IMR-90 (cell line): ENCODE data around the gene SAMHD1. TPM values are rescaled to one million over a fixed set of nuclear protein-coding genes. Genes with fewer than 3 reads are reported as not detected.

Experiments used
- ATAC-seq: fragments of 200-7000 bp; cut with Tn5 transposase; 2 replicates; pipeline ENCODE4 v1.9.1; 2020; ENCODE audit warnings: low read depth, mild to moderate bottlenecking, moderate library complexity
- BruUV-seq: library from RNA; stranded (reverse); fragments of 400-500 nt; replicated peaks from 2 replicates; lab custom pipeline; 2021; lab: Mats Ljungman, UMichigan
- CTCF ChIA-PET: fragments of 300-600 bp; formaldehyde crosslinking; extraction: SDS; loops from one replicate; lab custom pipeline; 2021; ENCODE audit warnings: antibody characterized with exemption; lab: Yijun Ruan, JAX
- POLR2A ChIA-PET: fragments of 300-600 bp; sonication (Branson Sonifier 250); formaldehyde crosslinking; loops from one replicate; lab custom pipeline; 2022; ENCODE audit warnings: antibody characterized with exemption; ENCODE audit not compliant: unreplicated experiment; lab: Charles Lee
- DNase-seq: peaks from one replicate; pipeline ENCODE4 v3.0.0; 2013
- H2AFZ ChIP-seq: replicated peaks from 2 replicates; pipeline ENCODE3; 2013; ENCODE audit warnings: low read length, mild to moderate bottlenecking; ENCODE audit not compliant: poor library complexity
- H2AK5ac ChIP-seq: 2 replicates; pipeline ENCODE4 v1.6.1; 2013; ENCODE audit warnings: low read depth, low read length, inconsistent platforms
- H2AK9ac ChIP-seq: replicated peaks from 2 replicates; pipeline ENCODE3; 2013; ENCODE audit warnings: mild to moderate bottlenecking, low read depth, low read length, moderate library complexity; ENCODE audit not compliant: poor library complexity
- H2BK120ac ChIP-seq: 2 replicates; pipeline ENCODE4 v1.6.1; 2013; ENCODE audit warnings: low read depth, low read length, inconsistent platforms
- H2BK15ac ChIP-seq: 3 replicates; pipeline ENCODE4 v1.6.1; 2013; ENCODE audit warnings: low read depth, low read length, inconsistent platforms
- H2BK20ac ChIP-seq: 2 replicates; pipeline ENCODE4 v1.6.1; 2013; ENCODE audit warnings: low read depth, mild to moderate bottlenecking, inconsistent platforms, low read length, moderate library complexity
- H2BK5ac ChIP-seq: 2 replicates; pipeline ENCODE4 v1.6.1; 2013; ENCODE audit warnings: mild to moderate bottlenecking, low read depth, low read length, inconsistent platforms; ENCODE audit not compliant: poor library complexity, severe bottlenecking
- H3K14ac ChIP-seq: replicated peaks from 2 replicates; pipeline ENCODE4 v1.6.1; 2013; ENCODE audit warnings: low read depth, low read length, inconsistent platforms
- H3K18ac ChIP-seq: 2 replicates; pipeline ENCODE4 v1.6.1; 2013; ENCODE audit warnings: low read depth, low read length, control low read depth
- H3K23ac ChIP-seq: 2 replicates; pipeline ENCODE4 v1.6.1; 2013; ENCODE audit warnings: low read depth, low read length, inconsistent platforms
- H3K27ac ChIP-seq: 2 replicates; pipeline ENCODE4 v1.5.1; 2013; ENCODE audit warnings: mild to moderate bottlenecking, control low read depth, low read length; ENCODE audit not compliant: insufficient read depth
- H3K27me3 ChIP-seq: 2 replicates; pipeline ENCODE4 v1.6.1; 2013; ENCODE audit warnings: low read length; ENCODE audit not compliant: control insufficient read depth, insufficient read depth
- H3K36me3 ChIP-seq: 2 replicates; pipeline ENCODE4 v1.6.1; 2013; ENCODE audit warnings: low read length, mixed read lengths; ENCODE audit not compliant: control insufficient read depth, insufficient read depth
- H3K4ac ChIP-seq: 2 replicates; pipeline ENCODE4 v1.6.1; 2013; ENCODE audit warnings: low read depth, low read length, inconsistent platforms
- H3K4me1 ChIP-seq: 2 replicates; pipeline ENCODE4 v1.6.1; 2013; ENCODE audit warnings: low read length, mixed read lengths; ENCODE audit not compliant: control insufficient read depth, insufficient read depth
- H3K4me2 ChIP-seq: 2 replicates; pipeline ENCODE4 v1.6.1; 2013; ENCODE audit warnings: low read depth, mild to moderate bottlenecking, control low read depth, low read length, moderate library complexity
- H3K4me3 ChIP-seq: 2 replicates; pipeline ENCODE4 v1.5.1; 2013; ENCODE audit warnings: low read depth, mild to moderate bottlenecking, control low read depth, low read length, moderate library complexity; ENCODE audit not compliant: insufficient read depth
- H3K56ac ChIP-seq: 2 replicates; pipeline ENCODE4 v1.6.1; 2013; ENCODE audit warnings: low read length, inconsistent platforms; ENCODE audit not compliant: insufficient read depth; ENCODE audit errors: extremely low read depth
- H3K79me1 ChIP-seq, 2 experiments: 2 replicates each; pipeline ENCODE4 v1.6.1; 2013; ENCODE audit warnings: low read length in 2 of 2, inconsistent platforms in 1 of 2, low read depth in 1 of 2
- H3K9ac ChIP-seq: 2 replicates; pipeline ENCODE4 v1.6.1; 2013; ENCODE audit warnings: low read depth, low read length, control low read depth
- H3K9me1 ChIP-seq: 2 replicates; pipeline ENCODE4 v1.6.1; 2013; ENCODE audit warnings: low read length, inconsistent platforms; ENCODE audit not compliant: insufficient read depth
- H3K9me3 ChIP-seq: 2 replicates; pipeline ENCODE4 v1.6.1; 2013; ENCODE audit warnings: low read length; ENCODE audit not compliant: control insufficient read depth, insufficient read depth
- H4K20me1 ChIP-seq: 2 replicates; pipeline ENCODE4 v1.6.1; 2013; ENCODE audit warnings: low read length, inconsistent platforms; ENCODE audit not compliant: insufficient read depth
- H4K5ac ChIP-seq: 2 replicates; pipeline ENCODE4 v1.6.1; 2013; ENCODE audit warnings: mild to moderate bottlenecking, low read depth, low read length, control low read depth
- H4K8ac ChIP-seq, 2 experiments: 2 replicates each; pipeline ENCODE4 v1.6.1; 2013; ENCODE audit warnings: low read depth in 2 of 2, low read length in 2 of 2, control low read depth in 1 of 2, inconsistent platforms in 1 of 2
- H4K91ac ChIP-seq: 2 replicates; pipeline ENCODE4 v1.6.1; 2013; ENCODE audit warnings: low read depth, low read length, inconsistent platforms; ENCODE audit not compliant: insufficient read depth
- CEBPB ChIP-seq: IDR thresholded peaks from 2 replicates; pipeline ENCODE4 v1.6.1; 2012; ENCODE audit warnings: low read depth, low read length, improper control_type of control experiment
- FOS ChIP-seq: fragments of 150-350 bp; IDR thresholded peaks from 2 replicates; pipeline ENCODE4 v1.6.1; 2016; ENCODE audit warnings: low read depth, low read length
- MAFK ChIP-seq: IDR thresholded peaks from 2 replicates; pipeline ENCODE4 v1.6.1; 2012; ENCODE audit warnings: low read depth, low read length, improper control_type of control experiment
- MAZ ChIP-seq: IDR thresholded peaks from 2 replicates; pipeline ENCODE4 v1.6.1; 2012; ENCODE audit warnings: low read depth, mild to moderate bottlenecking, low read length, improper control_type of control experiment, moderate library complexity, borderline replicate concordance
- MXI1 ChIP-seq: IDR thresholded peaks from 2 replicates; pipeline ENCODE4 v1.6.1; 2012; ENCODE audit warnings: low read depth, mild to moderate bottlenecking, low read length, moderate library complexity, borderline replicate concordance
- NFE2L2 ChIP-seq: fragments of 150-350 bp; IDR thresholded peaks from 2 replicates; pipeline ENCODE4 v1.6.1; 2016; ENCODE audit warnings: low read depth, mild to moderate bottlenecking, low read length
- RAD21 ChIP-seq: IDR thresholded peaks from 2 replicates; pipeline ENCODE4 v1.6.1; 2012; ENCODE audit warnings: low read length, improper control_type of control experiment
- RCOR1 ChIP-seq: IDR thresholded peaks from 2 replicates; pipeline ENCODE4 v1.6.1; 2012; ENCODE audit warnings: mild to moderate bottlenecking, low read length, improper control_type of control experiment; ENCODE audit not compliant: insufficient replicate concordance
- RFX5 ChIP-seq: IDR thresholded peaks from 2 replicates; pipeline ENCODE4 v1.8.0; 2012; ENCODE audit warnings: low read depth, mild to moderate bottlenecking, low read length, moderate library complexity
- WGBS, 2 experiments: methylation state at CpG; one replicate each; pipeline versions ENCODE4 v1.1.5 to v1.1.7; 2013; ENCODE audit warnings: missing lambda C conversion rate in 2 of 2; ENCODE audit not compliant: insufficient read length in 1 of 2; ENCODE audit errors: extremely low coverage in 2 of 2; 5-methylcytosine and 5-hydroxymethylcytosine counted together
- dilution Hi-C: fragments of 300-500 bp; cut with HindIII; formaldehyde crosslinking; loops from one replicate; pipeline ENCODE4 v1.14.3; 2018; ENCODE audit warnings: low sequenced_read_pairs; ENCODE audit not compliant: unreplicated experiment
- in situ Hi-C: fragments of 300-500 bp; cut with MboI; formaldehyde crosslinking; loops from 3 replicates; pipeline ENCODE4 v1.14.3; 2019; ENCODE audit warnings: low sequenced_read_pairs, inconsistent platforms, mixed read lengths
- intact Hi-C: fragments of 100-400 bp; cut with micrococcal nuclease; formaldehyde crosslinking; loops from 2 replicates; pipeline ENCODE4 v1.10.0; 2022
- polyA plus RNA-seq, 3 experiments: library from polyadenylated mRNA; depleted of rRNA; stranded (reverse); fragments of >200 nt; gene quantifications; 2 replicates each; pipeline ENCODE4 v1.2.3, GENCODE V29; 2012; ENCODE audit warnings: low replicate concordance in 1 of 3
- total RNA-seq: library from RNA; depleted of rRNA; stranded (reverse); fragments of >200 nt; gene quantifications from 2 replicates; pipeline ENCODE4 v1.2.3, GENCODE V29; 2012
- TF ChIP-seq, protein P1 (sequence below): fragments of 150-350 bp; IDR thresholded peaks from 2 replicates; pipeline ENCODE4 v1.6.1; 2016; ENCODE audit warnings: low read depth, mild to moderate bottlenecking, low read length, moderate library complexity, borderline replicate concordance
- TF ChIP-seq, protein P2 (sequence below): fragments of 150-350 bp; IDR thresholded peaks from 2 replicates; pipeline ENCODE4 v1.6.1; 2017; ENCODE audit warnings: mild to moderate bottlenecking, antibody characterized with exemption, low read length, low read depth
- TF ChIP-seq, protein P3 (sequence below): conservative IDR thresholded peaks from 2 replicates; pipeline ENCODE4 v1.5.1; 2012; ENCODE audit warnings: mild to moderate bottlenecking, low read depth, low read length, improper control_type of control experiment

The SAMHD1 gene
- total and polyA plus RNA-seq, 2 of the 4 experiments (the other 2 are of a cell fraction), result 6.3 to 14.9 TPM

DNA sequence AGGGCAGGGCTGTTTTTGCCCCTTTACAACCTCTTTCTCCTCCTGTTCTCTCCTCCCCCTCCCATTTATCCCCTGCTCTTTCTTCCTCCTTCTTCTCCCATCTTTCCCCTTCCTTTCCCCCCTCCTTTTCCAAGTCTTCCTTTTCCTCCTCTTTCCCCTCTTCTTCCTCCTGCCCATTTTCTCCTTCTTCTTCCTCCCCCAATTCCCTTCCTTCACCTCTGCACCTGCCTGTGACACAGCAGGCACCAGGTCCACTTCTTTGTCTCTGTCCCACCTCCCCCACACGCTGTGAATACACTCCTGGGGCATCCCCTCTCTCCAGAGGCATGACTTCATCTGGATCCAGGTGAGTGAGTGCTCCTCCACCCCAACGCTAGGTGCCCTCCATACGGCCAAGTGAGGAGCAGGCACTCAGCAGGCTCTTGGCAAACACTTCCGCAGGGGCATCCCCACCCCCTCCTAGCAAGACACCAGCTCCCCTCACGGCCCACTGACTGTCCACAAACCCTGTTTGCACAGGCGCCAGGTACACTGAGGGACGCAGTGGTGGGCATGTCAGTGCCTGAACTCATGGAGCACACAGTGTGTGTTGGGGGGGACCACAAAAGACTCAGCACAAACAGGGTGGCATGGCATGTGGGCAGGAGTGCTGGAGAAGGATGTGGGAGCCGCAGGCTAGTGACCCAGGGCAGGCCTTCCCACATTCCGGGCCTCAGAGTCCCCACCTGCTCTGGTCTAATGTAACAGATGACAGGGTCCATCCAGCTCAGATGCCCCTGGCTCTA is 86.2 kb downstream of the SAMHD1 start:
- Histone ChIP-seq H4K5ac (no peak overlapping the region), H4K20me1 (peaks cover 22% of the 10 kb centered on the region), H2BK5ac (no peak overlapping the region), H2BK15ac (no peak overlapping the region), H2BK120ac (no peak overlapping the region), H2AK5ac (peak overlapping the region; percentile 43; the same call in 1 of the 2 replicates), H3K4me2 (no peak overlapping the region), H3K36me3 (no peaks in the 10 kb centered on the region; the same call in 1 of the 2 replicates), H4K8ac (no peak overlapping the region), H3K9me1 (peaks cover 12% of the 10 kb centered on the region), H3K9me3 (no peaks in the 10 kb centered on the region), H4K91ac (no peak overlapping the region), H3K18ac (no peak overlapping the region), H2BK20ac (0 out of 2 replicates have a peak overlapping the region, but pooled peaks have one; percentile 24), H3K79me1 (peaks cover 0 to 19% of the 10 kb centered on the region in 2 experiments; a peak in 2 of 4 replicates), H2AK9ac (peak overlapping the region; percentile 88), H3K9ac (no peak overlapping the region), H2AFZ (peak overlapping the region; percentile 76), H3K23ac (no peak overlapping the region), H3K14ac (no peak overlapping the region), H3K27me3 (no peaks in the 10 kb centered on the region), H3K56ac (no peak overlapping the region), H3K4me3 (no peak overlapping the region), H3K4ac (0 out of 2 replicates have a peak overlapping the region, but pooled peaks have one; percentile 26), H3K4me1 (peaks cover 15% of the 10 kb centered on the region), H3K27ac (no peak overlapping the region)
- DNase-seq (no peak), ATAC-seq (no peak)
- in situ Hi-C loops (no loop called here), intact Hi-C loops (loop anchor here (10.0 kb wide), 1 partner anchor 200 kb away; no protein-coding TSS in a partner anchor), dilution Hi-C loops (loop anchor here (10.0 kb wide), 1 partner anchor 60 kb away; no protein-coding TSS in a partner anchor)
- WGBS, 2 experiments, result 83% methylated on average over 2 of the region's 9 CpGs; no CpG with 5 or more reads in 1 of the 2 experiments
- no peak for TF ChIP-seq RAD21
- TF ChIP-seq MAZ, result no peak
- TF ChIP-seq FOS, result no peak
- TF ChIP-seq MAFK, result no peak
- TF ChIP-seq, protein P1, sequence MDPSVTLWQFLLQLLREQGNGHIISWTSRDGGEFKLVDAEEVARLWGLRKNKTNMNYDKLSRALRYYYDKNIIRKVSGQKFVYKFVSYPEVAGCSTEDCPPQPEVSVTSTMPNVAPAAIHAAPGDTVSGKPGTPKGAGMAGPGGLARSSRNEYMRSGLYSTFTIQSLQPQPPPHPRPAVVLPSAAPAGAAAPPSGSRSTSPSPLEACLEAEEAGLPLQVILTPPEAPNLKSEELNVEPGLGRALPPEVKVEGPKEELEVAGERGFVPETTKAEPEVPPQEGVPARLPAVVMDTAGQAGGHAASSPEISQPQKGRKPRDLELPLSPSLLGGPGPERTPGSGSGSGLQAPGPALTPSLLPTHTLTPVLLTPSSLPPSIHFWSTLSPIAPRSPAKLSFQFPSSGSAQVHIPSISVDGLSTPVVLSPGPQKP, result no peak
- no peak for TF ChIP-seq RCOR1
- TF ChIP-seq, protein P2, sequence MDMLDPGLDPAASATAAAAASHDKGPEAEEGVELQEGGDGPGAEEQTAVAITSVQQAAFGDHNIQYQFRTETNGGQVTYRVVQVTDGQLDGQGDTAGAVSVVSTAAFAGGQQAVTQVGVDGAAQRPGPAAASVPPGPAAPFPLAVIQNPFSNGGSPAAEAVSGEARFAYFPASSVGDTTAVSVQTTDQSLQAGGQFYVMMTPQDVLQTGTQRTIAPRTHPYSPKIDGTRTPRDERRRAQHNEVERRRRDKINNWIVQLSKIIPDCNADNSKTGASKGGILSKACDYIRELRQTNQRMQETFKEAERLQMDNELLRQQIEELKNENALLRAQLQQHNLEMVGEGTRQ, result no peak
- TF ChIP-seq CEBPB, result no peak
- TF ChIP-seq NFE2L2, result no peak
- TF ChIP-seq, protein P3, sequence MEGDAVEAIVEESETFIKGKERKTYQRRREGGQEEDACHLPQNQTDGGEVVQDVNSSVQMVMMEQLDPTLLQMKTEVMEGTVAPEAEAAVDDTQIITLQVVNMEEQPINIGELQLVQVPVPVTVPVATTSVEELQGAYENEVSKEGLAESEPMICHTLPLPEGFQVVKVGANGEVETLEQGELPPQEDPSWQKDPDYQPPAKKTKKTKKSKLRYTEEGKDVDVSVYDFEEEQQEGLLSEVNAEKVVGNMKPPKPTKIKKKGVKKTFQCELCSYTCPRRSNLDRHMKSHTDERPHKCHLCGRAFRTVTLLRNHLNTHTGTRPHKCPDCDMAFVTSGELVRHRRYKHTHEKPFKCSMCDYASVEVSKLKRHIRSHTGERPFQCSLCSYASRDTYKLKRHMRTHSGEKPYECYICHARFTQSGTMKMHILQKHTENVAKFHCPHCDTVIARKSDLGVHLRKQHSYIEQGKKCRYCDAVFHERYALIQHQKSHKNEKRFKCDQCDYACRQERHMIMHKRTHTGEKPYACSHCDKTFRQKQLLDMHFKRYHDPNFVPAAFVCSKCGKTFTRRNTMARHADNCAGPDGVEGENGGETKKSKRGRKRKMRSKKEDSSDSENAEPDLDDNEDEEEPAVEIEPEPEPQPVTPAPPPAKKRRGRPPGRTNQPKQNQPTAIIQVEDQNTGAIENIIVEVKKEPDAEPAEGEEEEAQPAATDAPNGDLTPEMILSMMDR, result no peak
- no peak for TF ChIP-seq MXI1
- no peak for TF ChIP-seq RFX5
- POLR2A ChIA-PET, result no interaction called here
- no TSS peak for BruUV-seq
- CTCF ChIA-PET, result no interaction called here
